ENCODE results near the gene CHN2. TPM values are rescaled to one million over a fixed set of nuclear protein-coding genes. Genes with fewer than 3 reads are reported as not detected.

CHN2 gene
- total RNA-seq, 1 donor from 2014 or later = 5.7 TPM

- Histone ChIP-seq H3K36me3 (ENCODE audit: control insufficient read depth, insufficient read depth, low read length) (no peaks in the 10 kb centered on the region), H3K27me3 (ENCODE audit: control insufficient read depth, insufficient read depth, low read length) (no peaks in the 10 kb centered on the region), H3K4me3 (ENCODE audit: low read depth, low read length) (no peak overlapping the region)
- no peak for DNase-seq (ENCODE audit: low read depth)
- no peak for TF ChIP-seq CTCF (IDR thresholded peaks at IDR 0.05; ENCODE audit: insufficient read depth, low read length, poor library complexity, severe bottlenecking)
Observed at GRCh38 chr7:29265208-29265923, 70.8 kb downstream of the CHN2 start.

- DNase-seq (ENCODE audit: low read depth) = no peak
- H3K36me3 ChIP-seq (ENCODE audit: control insufficient read depth, insufficient read depth, low read length) = no peaks in the 10 kb centered on the region
- no peak for TF ChIP-seq CTCF (IDR thresholded peaks at IDR 0.05; ENCODE audit: insufficient read depth, low read length, poor library complexity, severe bottlenecking)
- no peaks in the 10 kb centered on the region for H3K27me3 ChIP-seq (ENCODE audit: control insufficient read depth, insufficient read depth, low read length)
- no peak overlapping the region for H3K4me3 ChIP-seq (ENCODE audit: low read depth, low read length)
Observed at GRCh38 chr7:29269935-29270334, 75.4 kb downstream of the CHN2 start.

GRCh38 chr7:29270594-29271318 is 76.2 kb downstream of the CHN2 start:
- Histone ChIP-seq H3K27me3 (ENCODE audit: control insufficient read depth, insufficient read depth, low read length) (no peaks in the 10 kb centered on the region), H3K4me3 (ENCODE audit: low read depth, low read length) (no peak overlapping the region), H3K36me3 (ENCODE audit: control insufficient read depth, insufficient read depth, low read length) (no peaks in the 10 kb centered on the region)
- no peak for TF ChIP-seq CTCF (IDR thresholded peaks at IDR 0.05; ENCODE audit: insufficient read depth, low read length, poor library complexity, severe bottlenecking)
- DNase-seq (ENCODE audit: low read depth) = no peak

- Histone ChIP-seq H3K27me3 (ENCODE audit: control insufficient read depth, insufficient read depth, low read length) (no peaks in the 10 kb centered on the region), H3K4me3 (ENCODE audit: low read depth, low read length) (no peak overlapping the region), H3K36me3 (ENCODE audit: control insufficient read depth, insufficient read depth, low read length) (no peaks in the 10 kb centered on the region)
- no peak for DNase-seq (ENCODE audit: low read depth)
- TF ChIP-seq CTCF (IDR thresholded peaks at IDR 0.05; ENCODE audit: insufficient read depth, low read length, poor library complexity, severe bottlenecking) = no peak
Observed at GRCh38 chr7:29271319-29271658, 76.7 kb downstream of the CHN2 start.

GRCh38 chr7:29272057-29272456 is 77.5 kb downstream of the CHN2 start:
- no peak for DNase-seq (ENCODE audit: low read depth)
- Histone ChIP-seq H3K4me3 (ENCODE audit: low read depth, low read length) (no peak overlapping the region), H3K36me3 (ENCODE audit: control insufficient read depth, insufficient read depth, low read length) (no peaks in the 10 kb centered on the region), H3K27me3 (ENCODE audit: control insufficient read depth, insufficient read depth, low read length) (no peaks in the 10 kb centered on the region)
- TF ChIP-seq CTCF (IDR thresholded peaks at IDR 0.05; ENCODE audit: insufficient read depth, low read length, poor library complexity, severe bottlenecking) = no peak

Data from kidney epithelial cell (primary cell).